Breast epithelium (tissue), 4 donors: ENCODE results near the gene KRT5. TPM values are rescaled to one million over a fixed set of nuclear protein-coding genes. Genes with fewer than 3 reads are reported as not detected.

Experiments
- DNase-seq, 2 donors: peaks; one replicate each; pipeline ENCODE4 v3.0.0-alpha.2; 2019; ENCODE audit warnings: low spot score in 2 of 2
- H3K27ac ChIP-seq, 2 donors: fragments of 200-600 bp; sonication (generic) in 1 of 2; one replicate each; pipeline ENCODE4 v1.5.1; 2016 to 2019; ENCODE audit warnings: mild to moderate bottlenecking in 1 of 2
- H3K27me3 ChIP-seq, 2 donors: fragments of 200-600 bp; sonication (generic) in 1 of 2; one replicate each; pipeline versions ENCODE4 v1.5.1 to v1.6.0; 2017 to 2019; ENCODE audit warnings: control low read depth in 1 of 2, mild to moderate bottlenecking in 1 of 2
- H3K36me3 ChIP-seq: fragments of 200-600 bp; one replicate; pipeline ENCODE4 v1.5.1; 2019
- H3K4me1 ChIP-seq, 2 donors: fragments of 200-600 bp; sonication (generic); one replicate each; pipeline ENCODE4 v1.5.1; 2016 to 2019; ENCODE audit warnings: control low read depth in 1 of 2
- H3K4me3 ChIP-seq, 3 donors: fragments of 200-600 bp; sonication (generic); 1 replicate in 2 of 3; 2 replicates in 1 of 3; pipeline ENCODE4 v1.5.1; 2016 to 2019; ENCODE audit warnings: mild to moderate bottlenecking in 3 of 3, moderate library complexity in 2 of 3
- H3K9me3 ChIP-seq, 2 donors: fragments of 200-600 bp; sonication (generic) in 1 of 2; one replicate each; pipeline ENCODE4 v1.5.1; 2016 to 2019; ENCODE audit warnings: control low read depth in 1 of 2
- POLR2A ChIP-seq: fragments of 450-650 bp; IDR thresholded peaks from one replicate; pipeline ENCODE4 v1.6.1; 2016; ENCODE audit warnings: antibody characterized with exemption, mild to moderate bottlenecking, moderate library complexity
- POLR2AphosphoS5 ChIP-seq, 3 donors: sonication (generic); formaldehyde crosslinking; IDR thresholded peaks; one replicate each; pipeline ENCODE4 v1.6.1; 2017; ENCODE audit warnings: antibody characterized with exemption in 3 of 3
- intact Hi-C: fragments of 100-400 bp; cut with DNase I; formaldehyde crosslinking; loops from one replicate; pipeline ENCODE4 v1.15.1; 2023; ENCODE audit warnings: low total_unique reads
- total RNA-seq, 3 donors: library from RNA; depleted of rRNA; stranded (reverse); fragments of >200 nt; gene quantifications; one replicate each; pipeline ENCODE4 v1.1.0, GENCODE V29; 2016
- TF ChIP-seq, protein P1 (sequence below), 3 donors: fragments of 450-650 bp; IDR thresholded peaks; one replicate each; pipeline ENCODE4 v1.5.1; 2016 to 2017; ENCODE audit warnings: antibody characterized with exemption in 3 of 3, mild to moderate bottlenecking in 3 of 3, moderate library complexity in 3 of 3

The KRT5 gene
- total RNA-seq, 3 donors from 2014 or later: 4.3 to 464 (median 413) TPM

DNA sequence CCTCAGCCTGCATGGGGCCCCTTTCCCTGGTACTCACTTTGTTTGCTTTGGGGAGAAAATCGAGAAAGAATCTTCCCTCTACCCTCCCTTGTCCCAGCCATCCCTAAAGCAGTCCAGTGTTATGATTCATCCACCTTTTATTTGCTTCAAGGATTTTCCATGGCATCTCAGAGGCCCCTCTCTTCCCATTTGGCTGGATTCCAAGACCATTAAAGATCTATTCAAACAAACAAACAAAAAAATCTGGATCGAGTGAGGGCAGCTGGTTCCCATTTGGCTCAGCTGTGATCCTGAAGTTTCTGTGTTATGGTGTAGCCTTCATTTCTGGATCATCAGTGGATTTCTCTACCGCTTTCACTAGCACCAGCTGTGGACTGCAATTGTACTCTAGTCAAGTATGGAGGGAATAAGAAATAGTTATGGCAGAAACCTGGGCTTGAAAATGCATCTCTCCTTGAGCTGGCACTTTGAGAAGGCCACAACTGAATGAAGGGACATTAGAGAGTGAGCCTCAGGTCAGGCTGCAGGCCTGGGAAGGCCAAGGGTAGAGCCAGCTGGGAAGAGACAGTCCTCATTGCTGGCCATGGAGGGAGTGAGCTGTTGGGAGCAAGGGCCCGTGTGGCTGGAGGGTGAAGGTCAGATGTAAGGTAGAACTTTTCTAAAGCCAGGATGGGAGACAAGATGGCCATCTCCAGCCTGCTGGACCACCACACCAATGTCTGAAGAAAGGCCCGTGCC, 19.1 kb upstream of the KRT5 start:
- intact Hi-C loops: no loop called here
- H3K27ac ChIP-seq: peak overlapping the region; percentile 48 to 53

GRCh38 chr12:52537101-52537500, 16.9 kb upstream of the KRT5 start:
- intact Hi-C loops: no loop called here
- TF ChIP-seq POLR2AphosphoS5 (IDR thresholded peaks at IDR 0.05) (no peak), POLR2A (no peak)
- TF ChIP-seq, protein P1, sequence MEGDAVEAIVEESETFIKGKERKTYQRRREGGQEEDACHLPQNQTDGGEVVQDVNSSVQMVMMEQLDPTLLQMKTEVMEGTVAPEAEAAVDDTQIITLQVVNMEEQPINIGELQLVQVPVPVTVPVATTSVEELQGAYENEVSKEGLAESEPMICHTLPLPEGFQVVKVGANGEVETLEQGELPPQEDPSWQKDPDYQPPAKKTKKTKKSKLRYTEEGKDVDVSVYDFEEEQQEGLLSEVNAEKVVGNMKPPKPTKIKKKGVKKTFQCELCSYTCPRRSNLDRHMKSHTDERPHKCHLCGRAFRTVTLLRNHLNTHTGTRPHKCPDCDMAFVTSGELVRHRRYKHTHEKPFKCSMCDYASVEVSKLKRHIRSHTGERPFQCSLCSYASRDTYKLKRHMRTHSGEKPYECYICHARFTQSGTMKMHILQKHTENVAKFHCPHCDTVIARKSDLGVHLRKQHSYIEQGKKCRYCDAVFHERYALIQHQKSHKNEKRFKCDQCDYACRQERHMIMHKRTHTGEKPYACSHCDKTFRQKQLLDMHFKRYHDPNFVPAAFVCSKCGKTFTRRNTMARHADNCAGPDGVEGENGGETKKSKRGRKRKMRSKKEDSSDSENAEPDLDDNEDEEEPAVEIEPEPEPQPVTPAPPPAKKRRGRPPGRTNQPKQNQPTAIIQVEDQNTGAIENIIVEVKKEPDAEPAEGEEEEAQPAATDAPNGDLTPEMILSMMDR (IDR thresholded peaks at IDR 0.05): no peak
- no peak overlapping the region for H3K27ac ChIP-seq
- no peak overlapping the region for H3K4me3 ChIP-seq
- DNase-seq: peak in 1 of 2 donors; percentile 73
- no peaks in the 10 kb centered on the region for H3K9me3 ChIP-seq
- no peaks in the 10 kb centered on the region for H3K27me3 ChIP-seq
- no peaks in the 10 kb centered on the region for H3K4me1 ChIP-seq
- no peaks in the 10 kb centered on the region for H3K36me3 ChIP-seq

More for the DNA sequence above, 19.1 kb upstream of the KRT5 start:
- DNase-seq: no peak
- TF ChIP-seq, protein P1 (IDR thresholded peaks at IDR 0.05): no peak
- TF ChIP-seq POLR2AphosphoS5 (IDR thresholded peaks at IDR 0.05) (no peak), POLR2A (no peak)
- Histone ChIP-seq H3K9me3 (no peaks in the 10 kb centered on the region), H3K4me3 (no peak overlapping the region), H3K4me1 (peaks cover 0 to 6% of the 10 kb centered on the region in 2 donors), H3K36me3 (no peaks in the 10 kb centered on the region), H3K27me3 (no peaks in the 10 kb centered on the region)

GRCh38 chr12:52535574-52535973, 15.4 kb upstream of the KRT5 start:
- no peak for DNase-seq
- no peak for TF ChIP-seq POLR2A
- no peaks in the 10 kb centered on the region for H3K27me3 ChIP-seq
- intact Hi-C loops: no loop called here
- no peak overlapping the region for H3K27ac ChIP-seq
- H3K36me3 ChIP-seq: no peaks in the 10 kb centered on the region
- no peak overlapping the region for H3K4me3 ChIP-seq
- H3K4me1 ChIP-seq: no peaks in the 10 kb centered on the region
- H3K9me3 ChIP-seq: no peaks in the 10 kb centered on the region

- intact Hi-C loops: no loop called here
- H3K27me3 ChIP-seq: no peaks in the 10 kb centered on the region
- no peaks in the 10 kb centered on the region for H3K36me3 ChIP-seq
- TF ChIP-seq POLR2AphosphoS5 (IDR thresholded peaks at IDR 0.05) (no peak), POLR2A (no peak)
- TF ChIP-seq, protein P1 (IDR thresholded peaks at IDR 0.05): no peak
- DNase-seq: no peak
- no peak overlapping the region for H3K27ac ChIP-seq
- H3K9me3 ChIP-seq: no peaks in the 10 kb centered on the region
- H3K4me3 ChIP-seq: no peak overlapping the region
- no peaks in the 10 kb centered on the region for H3K4me1 ChIP-seq
Measured at GRCh38 chr12:52534482-52534881, 14.3 kb upstream of the KRT5 start.

DNA sequence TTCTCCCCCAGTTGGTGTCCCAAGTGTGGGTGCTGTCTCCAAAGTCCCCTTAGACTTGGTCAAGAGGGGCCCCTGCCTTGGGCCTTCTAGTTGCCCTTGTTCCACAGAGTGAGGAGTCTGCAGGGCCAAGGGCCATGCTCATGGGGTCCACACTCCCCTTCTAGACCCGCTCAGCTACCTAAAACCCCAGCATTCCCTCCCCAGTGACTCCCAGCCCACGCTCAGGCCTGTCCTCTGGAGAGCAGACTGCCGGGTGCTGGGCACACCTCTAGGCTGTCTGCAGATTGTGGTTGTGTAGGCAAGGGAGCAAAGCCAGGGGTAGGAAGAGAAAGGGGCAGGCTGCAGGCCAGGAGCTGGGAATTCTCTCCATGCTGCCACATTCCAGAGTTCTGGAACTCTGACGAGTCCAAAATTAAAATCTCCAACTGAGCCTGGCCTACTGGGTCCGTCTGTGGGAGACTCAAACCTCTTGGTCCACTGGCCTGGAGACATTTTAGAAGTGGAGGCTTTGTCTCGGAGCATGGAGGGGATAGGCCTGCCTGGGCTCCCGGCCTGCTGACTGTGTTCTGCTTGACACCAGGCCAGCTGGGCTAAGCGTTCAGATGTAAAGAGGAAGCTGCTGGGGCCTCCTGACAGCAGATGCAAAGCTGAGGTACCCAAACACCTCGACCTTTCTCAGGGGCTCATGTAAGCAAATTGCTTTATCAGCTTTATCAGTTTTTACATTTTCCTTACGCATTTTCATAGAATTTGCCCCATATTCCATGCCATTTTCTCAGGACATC, 13.7 kb upstream of the KRT5 start:
- no peaks in the 10 kb centered on the region for H3K36me3 ChIP-seq
- peaks cover 0 to 3% of the 10 kb centered on the region in 2 donors for H3K4me1 ChIP-seq
- intact Hi-C loops: no loop called here
- no peak overlapping the region for H3K4me3 ChIP-seq
- TF ChIP-seq, protein P1 (IDR thresholded peaks at IDR 0.05): no peak
- TF ChIP-seq POLR2A (no peak), POLR2AphosphoS5 (IDR thresholded peaks at IDR 0.05) (no peak)
- no peaks in the 10 kb centered on the region for H3K27me3 ChIP-seq
- H3K9me3 ChIP-seq: no peaks in the 10 kb centered on the region
- H3K27ac ChIP-seq: peak overlapping the region; percentile 52 to 54
- DNase-seq: peak in 1 of 2 donors; percentile 36
